Jurkat, Clone E6-1 (cell line): ENCODE measurements around the gene TMPRSS6.

Source experiments
- DNase-seq: peaks from one replicate; pipeline ENCODE4 v3.0.0-alpha.2; 2011; ENCODE audit warnings: low read depth, low spot score
- H3K4me3 ChIP-seq: 2 replicates; pipeline ENCODE4 v1.5.1; 2011; ENCODE audit warnings: mild to moderate bottlenecking, low read length, control low read depth, moderate library complexity

Gene TMPRSS6

DNA sequence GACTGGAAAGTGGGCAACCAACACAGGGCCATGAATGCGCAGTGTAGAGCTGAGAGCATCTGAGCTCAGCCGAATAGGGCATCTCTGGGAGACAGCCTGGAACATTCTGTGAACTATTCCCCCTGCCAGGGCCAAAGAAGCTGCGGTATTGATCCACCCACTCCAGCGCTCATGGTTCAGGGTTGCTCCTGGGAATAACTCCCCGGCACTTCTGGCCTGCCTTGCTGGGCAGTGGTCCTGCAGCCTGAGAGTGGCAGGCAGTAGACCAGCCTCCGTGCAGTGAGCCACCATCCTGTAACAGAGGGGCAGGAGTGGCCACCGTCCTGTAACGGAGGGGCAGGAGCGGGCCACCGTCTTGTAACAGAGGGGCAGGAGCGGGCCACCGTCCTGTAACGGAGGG is 12.2 kb downstream of the TMPRSS6 start:
- no peak for DNase-seq
- no peak overlapping the region for H3K4me3 ChIP-seq

GRCh38 chr22:37095113-37095512 is 14.4 kb downstream of the TMPRSS6 start:
- H3K4me3 ChIP-seq = no peak overlapping the region
- no peak for DNase-seq

GRCh38 chr22:37094239-37094638 is 15.3 kb downstream of the TMPRSS6 start:
- no peak overlapping the region for H3K4me3 ChIP-seq
- DNase-seq = no peak

DNA sequence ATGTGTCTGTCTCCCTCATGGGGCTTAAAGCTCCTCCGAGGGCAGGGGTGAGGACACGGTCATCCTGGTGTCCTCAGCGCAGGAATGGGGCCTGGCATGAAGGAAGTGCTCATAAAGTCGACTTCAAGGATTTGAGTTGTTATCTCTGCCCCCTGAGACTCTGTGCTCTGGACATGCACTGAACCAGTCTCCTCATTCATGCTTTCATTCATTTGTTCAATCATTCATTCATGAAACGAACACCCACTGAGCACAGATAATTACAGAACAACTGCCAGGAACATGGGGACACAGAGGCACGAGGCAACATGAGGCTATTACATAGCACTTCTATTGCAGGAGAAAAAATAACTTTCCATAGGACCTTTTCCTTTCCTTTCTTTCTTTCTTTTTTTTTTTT is 16.5 kb downstream of the TMPRSS6 start:
- no peak overlapping the region for H3K4me3 ChIP-seq
- DNase-seq = no peak

GRCh38 chr22:37091994-37092393 is 17.5 kb downstream of the TMPRSS6 start:
- no peak for DNase-seq
- H3K4me3 ChIP-seq = no peak overlapping the region

DNA sequence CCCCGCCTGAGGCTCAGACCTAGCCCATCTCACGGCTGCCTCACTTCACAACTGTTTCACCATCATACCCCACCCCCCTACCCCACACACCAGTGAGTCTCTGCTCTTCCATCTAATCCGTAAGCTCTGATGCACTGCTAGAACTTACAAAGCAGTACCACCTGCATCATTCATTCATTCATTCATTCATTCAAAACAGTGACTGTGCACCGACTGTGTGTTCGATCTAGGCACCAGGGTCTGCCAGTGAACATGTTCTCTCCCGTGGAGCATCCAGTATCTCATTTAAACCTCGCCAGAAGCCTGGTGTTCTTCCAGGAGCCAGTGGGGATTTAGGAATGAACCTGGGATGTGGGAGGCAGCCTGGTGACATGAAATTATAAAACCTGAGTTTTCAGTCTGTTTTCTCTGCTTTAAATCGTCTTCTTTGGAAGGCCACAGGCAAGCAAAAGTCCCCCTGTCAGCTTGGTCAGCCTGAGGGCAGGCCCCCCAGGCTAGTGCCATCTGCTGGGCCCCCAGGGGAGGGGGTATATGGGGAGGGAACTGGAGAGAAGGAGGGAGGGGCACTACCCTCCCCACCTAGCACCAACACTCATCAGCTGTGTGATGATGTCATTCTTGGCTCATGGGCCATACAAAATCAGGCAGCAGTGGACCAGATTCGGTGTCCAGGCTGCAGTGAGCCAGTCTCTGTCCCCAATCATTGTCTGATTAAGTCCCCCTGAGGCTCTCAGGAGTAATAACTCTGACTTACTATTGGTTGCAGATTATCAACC is 18.4 kb downstream of the TMPRSS6 start:
- no peak overlapping the region for H3K4me3 ChIP-seq
- no peak for DNase-seq

DNA sequence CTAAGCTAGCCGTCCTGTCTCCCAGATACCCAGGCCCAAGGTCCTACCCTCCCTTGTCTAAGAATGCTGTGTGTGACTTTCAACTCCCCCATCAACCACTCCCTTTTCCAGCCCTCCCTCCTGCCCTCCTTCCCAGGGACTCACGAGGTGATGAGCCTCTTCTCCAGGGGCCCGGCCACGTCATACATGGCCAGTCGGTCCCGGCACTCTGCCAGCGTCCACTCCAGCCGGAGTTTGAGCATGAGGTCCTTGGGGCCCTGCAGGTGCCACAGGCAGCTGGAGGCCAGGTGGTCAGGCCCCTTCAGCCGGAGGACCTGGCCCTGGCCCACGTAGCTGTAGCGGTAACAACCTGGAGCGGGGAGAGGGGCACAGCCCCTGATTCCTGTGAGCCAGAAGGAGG is 20.1 kb downstream of the TMPRSS6 start:
- H3K4me3 ChIP-seq = no peak overlapping the region
- DNase-seq = no peak

- H3K4me3 ChIP-seq = no peak overlapping the region
- no peak for DNase-seq
Measured at GRCh38 chr22:37088750-37089408, 20.6 kb downstream of the TMPRSS6 start.

DNA sequence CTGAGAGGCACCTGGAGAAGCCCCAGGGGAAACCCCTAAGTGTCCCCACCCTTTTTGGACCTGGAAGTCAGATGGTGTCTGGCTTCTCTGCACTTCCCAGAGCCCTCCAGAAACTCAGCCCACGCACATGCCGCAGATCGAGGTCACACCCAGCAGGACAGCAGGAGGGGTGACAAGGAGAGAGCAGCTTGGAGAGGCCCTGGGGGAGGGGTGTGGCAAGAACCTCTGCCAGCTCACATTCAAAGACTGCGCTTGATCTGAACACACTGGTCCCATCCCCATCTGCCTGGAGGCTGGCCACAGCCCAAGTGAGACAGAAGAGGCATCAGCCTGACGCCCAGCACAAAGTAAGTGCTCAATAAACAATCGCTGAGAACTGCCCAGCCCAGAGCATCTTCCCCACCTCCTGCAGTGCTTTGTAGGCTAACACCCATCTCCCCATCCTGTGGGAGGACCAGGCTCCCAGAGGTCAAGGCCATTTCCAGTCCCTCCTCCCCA is 21.4 kb downstream of the TMPRSS6 start:
- no peak for DNase-seq
- no peak overlapping the region for H3K4me3 ChIP-seq

GRCh38 chr22:37086184-37086583 is 23.3 kb downstream of the TMPRSS6 start:
- DNase-seq = no peak
- no peak overlapping the region for H3K4me3 ChIP-seq

GRCh38 chr22:37084385-37084784 is 25.1 kb downstream of the TMPRSS6 start:
- no peak overlapping the region for H3K4me3 ChIP-seq
- DNase-seq = no peak

- DNase-seq = no peak
- no peak overlapping the region for H3K4me3 ChIP-seq
Measured at GRCh38 chr22:37083914-37084313, 25.6 kb downstream of the TMPRSS6 start.

DNA sequence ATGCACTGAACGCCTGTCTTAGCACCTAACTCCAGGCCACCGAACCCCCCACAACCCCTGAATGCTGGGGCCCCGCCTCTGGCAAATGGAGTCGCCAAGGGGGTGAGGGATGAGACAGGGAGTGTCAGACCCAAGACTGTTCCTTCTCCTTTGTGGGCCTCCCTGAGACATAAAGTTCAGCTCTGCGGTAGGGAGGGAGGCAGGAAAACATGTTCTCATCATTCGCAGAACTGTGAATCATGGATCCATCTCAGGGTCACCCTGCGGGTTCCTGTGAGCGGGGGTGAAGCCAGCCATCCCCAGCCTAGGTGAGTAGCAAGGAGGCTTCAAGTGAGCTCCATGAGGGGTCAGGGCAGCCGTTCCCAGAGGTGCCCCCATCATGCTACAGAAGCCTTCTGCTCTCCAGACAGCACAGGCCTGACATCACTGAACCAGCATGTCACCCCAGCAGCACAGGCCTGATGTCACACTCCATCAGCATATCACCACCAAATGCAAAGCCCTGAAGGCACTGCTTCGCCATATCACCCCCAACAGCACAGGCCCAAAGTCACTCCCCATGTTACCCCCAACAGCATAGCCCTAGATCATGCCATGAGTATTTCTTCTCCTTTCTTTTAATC is 27.2 kb downstream of the TMPRSS6 start:
- H3K4me3 ChIP-seq = no peak overlapping the region
- no peak for DNase-seq

DNA sequence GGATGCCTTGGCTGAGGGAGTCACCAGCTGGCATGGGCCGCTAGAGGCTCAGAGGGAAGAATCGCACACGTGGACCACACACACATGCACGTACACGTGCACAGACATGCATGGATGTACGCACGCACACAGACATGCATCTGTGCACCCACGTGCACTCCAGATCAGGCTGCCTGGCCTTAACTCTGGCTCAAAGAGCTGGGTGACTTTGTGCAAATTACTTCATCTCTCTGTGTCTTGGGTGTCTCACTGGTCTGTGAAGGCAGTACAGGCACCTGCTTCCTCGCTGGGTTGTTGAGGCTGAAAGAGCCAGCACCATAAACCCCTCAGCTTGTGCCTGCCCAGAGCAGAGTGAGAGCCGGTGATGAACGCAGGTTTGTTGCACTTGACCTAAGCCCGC is 28.7 kb downstream of the TMPRSS6 start:
- no peak for DNase-seq
- no peak overlapping the region for H3K4me3 ChIP-seq

DNA sequence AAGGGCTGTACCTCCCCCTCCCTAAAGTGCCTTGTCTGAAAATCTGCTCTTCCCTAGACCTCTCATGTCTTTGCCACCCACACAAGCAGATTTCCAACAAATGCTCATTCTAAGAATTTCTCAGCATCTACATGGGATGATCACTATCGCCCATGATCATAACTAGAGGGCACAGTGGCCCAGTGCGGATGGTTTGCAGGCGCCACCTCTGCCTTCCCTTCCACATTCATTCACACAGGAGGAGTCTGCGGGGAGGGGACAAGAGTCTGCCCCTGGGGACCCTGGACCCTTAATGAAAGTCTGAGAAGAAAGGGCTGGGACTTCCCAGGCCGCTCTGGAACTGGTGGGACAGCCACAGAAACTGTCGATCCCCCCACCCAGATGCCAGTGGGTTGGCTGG is 29.1 kb downstream of the TMPRSS6 start:
- no peak overlapping the region for H3K4me3 ChIP-seq
- DNase-seq = no peak

DNA sequence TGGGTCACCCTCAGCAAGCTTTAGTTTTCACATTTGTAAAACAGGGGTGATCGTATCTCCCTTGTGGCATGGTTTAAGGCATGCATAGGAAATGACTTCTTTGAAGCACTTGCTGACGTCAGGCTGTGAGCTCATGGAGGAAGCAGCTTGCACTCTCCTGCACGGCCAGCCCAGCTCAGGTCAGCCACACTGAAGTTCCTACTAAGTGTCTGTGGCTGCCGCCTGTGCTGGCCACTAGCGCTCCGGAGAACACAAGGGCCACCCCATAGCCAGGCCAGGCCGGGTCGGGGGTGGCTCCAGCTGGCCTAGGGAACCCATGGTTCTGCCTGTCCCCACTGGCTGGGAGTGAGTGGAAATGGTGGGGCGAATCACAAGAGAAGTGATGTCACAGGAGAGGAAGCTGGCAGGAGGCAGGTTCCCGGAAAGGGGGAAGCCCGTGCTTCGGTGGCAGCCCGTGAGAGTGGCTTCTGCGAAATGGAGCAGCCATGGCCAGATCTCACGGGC is 29.8 kb downstream of the TMPRSS6 start:
- peak; percentile 34 for DNase-seq
- no peak overlapping the region for H3K4me3 ChIP-seq

DNA sequence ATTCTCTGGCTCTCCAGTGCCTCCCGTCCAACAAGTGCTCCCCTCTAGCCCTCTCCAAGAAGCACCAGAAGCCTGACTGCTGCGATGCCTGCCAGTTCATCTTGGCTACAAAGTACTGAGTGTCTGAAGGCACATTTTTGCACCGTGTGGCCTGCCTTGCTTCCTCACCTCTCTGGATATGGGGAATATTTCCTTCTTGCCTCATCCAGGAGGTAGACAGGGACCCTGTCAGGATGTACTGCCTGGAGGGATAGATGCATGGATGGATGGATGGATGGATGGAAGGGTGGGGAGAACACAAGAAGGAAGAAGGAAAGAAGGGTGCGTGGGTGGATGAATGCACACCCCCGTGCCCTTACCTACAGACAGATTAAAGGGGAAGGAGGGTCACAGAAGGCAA is 30.4 kb downstream of the TMPRSS6 start:
- no peak for DNase-seq
- no peak overlapping the region for H3K4me3 ChIP-seq

DNA sequence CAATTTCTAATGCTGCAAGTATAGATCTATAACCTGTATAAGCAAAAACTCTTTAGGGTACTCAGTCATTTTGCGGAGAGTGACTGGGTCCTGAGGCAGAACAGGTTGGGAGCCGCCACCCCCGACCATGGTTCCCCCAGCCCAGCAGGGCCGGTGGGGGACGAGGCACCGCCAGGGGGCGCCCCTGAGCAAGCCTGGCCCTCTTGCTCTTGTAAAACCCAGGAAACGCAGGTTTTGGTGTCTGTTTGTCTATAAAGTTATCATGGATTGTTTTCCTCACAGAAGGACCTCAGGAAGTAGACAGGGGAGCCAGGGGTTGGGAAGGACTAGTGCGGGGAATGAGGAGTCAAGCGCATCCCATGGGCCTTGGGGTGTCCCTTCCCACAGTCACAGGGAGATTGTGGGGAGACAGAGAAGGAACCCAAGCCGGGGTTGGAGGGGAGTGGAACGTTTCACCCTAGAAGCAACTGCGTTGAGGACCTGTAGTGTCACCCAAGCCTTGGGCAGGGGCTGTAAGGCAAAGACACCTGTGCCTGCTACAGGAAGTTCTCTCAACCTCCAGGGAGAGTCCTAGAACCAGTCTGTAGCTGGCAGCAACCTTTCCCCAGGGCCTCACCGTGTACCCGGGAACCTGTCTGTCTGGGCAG is 31.6 kb downstream of the TMPRSS6 start:
- no peak overlapping the region for H3K4me3 ChIP-seq
- DNase-seq = peak; percentile 37

DNA sequence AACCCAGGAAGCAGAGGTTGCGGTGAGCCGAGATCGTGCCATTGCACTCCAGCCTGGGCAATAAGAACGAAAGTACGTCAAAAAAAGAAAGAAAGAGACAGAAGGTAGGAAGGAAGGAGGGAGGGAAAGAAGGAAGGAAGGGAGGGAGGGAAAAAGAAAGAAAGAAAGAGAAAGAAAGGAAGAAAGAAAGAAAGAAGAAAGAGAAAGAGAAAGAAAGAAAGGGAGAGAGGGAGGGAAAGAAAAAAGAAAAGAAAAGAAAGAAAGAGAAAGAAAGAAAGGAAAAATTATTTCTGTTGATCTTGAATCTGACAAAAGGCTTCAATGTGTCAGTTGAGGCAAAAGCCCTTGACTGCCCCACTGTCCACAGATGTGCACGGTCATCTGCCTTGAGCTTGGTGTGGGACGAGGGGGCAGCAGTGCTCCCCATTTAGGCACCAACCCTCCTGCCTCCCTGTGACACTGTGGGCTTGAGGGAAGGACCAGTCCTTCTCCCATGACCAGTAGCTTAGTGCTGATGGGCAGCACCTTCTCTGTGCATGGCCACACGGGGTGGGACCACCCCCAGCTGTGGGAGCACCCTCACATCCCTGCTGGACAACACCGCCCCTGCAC is 33.6 kb downstream of the TMPRSS6 start:
- no peak for DNase-seq
- H3K4me3 ChIP-seq = no peak overlapping the region
